ENCODE measurements around the gene TIMELESS.

GRCh38 chr12:56476972-56477432 is 27.8 kb upstream of the TIMELESS start:
- TF ChIP-seq CTCF (IDR thresholded peaks at IDR 0.05 in 2 of 3, conservative IDR thresholded peaks at IDR 0.05 in 1 of 3; ENCODE audit: control insufficient read depth in 2 of 3, extremely low read depth in 1 of 3, insufficient read depth in 1 of 3, low read depth in 3 of 3, low read length in 3 of 3): no peak
- no peak for TF ChIP-seq DPF2 (IDR thresholded peaks at IDR 0.05)
- no peak for TF ChIP-seq RFX5 (IDR thresholded peaks at IDR 0.05; ENCODE audit: low read depth, low read length)
- TF ChIP-seq HCFC1 (IDR thresholded peaks at IDR 0.05; ENCODE audit: low read length): no peak
- no peak for TF ChIP-seq POLR2AphosphoS5 (IDR thresholded peaks at IDR 0.05; ENCODE audit: low read length)
- TF ChIP-seq BHLHE40 (IDR thresholded peaks at IDR 0.05; ENCODE audit: borderline replicate concordance in 1 of 2, low read depth in 2 of 2, low read length in 1 of 2): no peak
- no peak for TF ChIP-seq MTA3 (IDR thresholded peaks at IDR 0.05; ENCODE audit: borderline replicate concordance, low read length)
- TF ChIP-seq SRF (IDR thresholded peaks at IDR 0.05; ENCODE audit: low read depth in 2 of 2, low read length in 2 of 2): no peak

Data from GM12878 (cell line).